NCI-H1930 (cell line): ENCODE measurements around the gene GPATCH3.
"Not testable (repeated sequence)": the region's sequence is repeated elsewhere in the genome, so short reads cannot be mapped to it uniquely, and the experiment has no call there.

Experiments used
- DNase-seq, 2 experiments: peaks; one replicate each; lab custom pipeline; 2025; lab: John Stamatoyannopoulos, UW

Gene GPATCH3

GRCh38 chr1:26863685-26864077, 36.6 kb downstream of the GPATCH3 start:
- no peak for DNase-seq

GRCh38 chr1:26862781-26863684, 37.2 kb downstream of the GPATCH3 start, which contains the start of gene SFN:
Gene SFN, plus strand, starts transcription at chr1:26863149. Its CDS starts 64 bp downstream, at chr1:26863213.
- DNase-seq: no peak

- DNase-seq: no peak
Measured at GRCh38 chr1:26861889-26862378, 38.3 kb downstream of the GPATCH3 start.

DNA sequence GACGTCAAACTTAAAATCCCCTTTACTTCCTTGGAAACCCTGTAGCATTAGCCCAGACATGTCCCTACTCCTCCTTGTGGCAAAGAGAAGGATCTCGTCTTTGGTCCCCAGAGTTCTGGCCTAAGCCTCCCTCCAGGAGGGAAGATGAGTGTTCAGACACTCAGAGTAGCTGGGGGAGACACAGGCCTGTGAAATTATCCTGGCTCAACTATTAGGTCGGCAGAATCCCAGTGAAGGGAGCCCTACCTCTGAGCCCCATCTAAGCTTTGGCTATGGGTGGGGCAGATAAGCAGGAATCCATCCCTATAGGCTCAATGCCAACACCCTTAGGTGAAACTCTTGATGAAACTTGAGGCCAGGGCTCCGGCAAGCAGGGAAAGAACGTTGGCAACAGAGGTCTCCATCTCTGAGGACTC, 39.0 kb downstream of the GPATCH3 start:
- no peak for DNase-seq

DNA sequence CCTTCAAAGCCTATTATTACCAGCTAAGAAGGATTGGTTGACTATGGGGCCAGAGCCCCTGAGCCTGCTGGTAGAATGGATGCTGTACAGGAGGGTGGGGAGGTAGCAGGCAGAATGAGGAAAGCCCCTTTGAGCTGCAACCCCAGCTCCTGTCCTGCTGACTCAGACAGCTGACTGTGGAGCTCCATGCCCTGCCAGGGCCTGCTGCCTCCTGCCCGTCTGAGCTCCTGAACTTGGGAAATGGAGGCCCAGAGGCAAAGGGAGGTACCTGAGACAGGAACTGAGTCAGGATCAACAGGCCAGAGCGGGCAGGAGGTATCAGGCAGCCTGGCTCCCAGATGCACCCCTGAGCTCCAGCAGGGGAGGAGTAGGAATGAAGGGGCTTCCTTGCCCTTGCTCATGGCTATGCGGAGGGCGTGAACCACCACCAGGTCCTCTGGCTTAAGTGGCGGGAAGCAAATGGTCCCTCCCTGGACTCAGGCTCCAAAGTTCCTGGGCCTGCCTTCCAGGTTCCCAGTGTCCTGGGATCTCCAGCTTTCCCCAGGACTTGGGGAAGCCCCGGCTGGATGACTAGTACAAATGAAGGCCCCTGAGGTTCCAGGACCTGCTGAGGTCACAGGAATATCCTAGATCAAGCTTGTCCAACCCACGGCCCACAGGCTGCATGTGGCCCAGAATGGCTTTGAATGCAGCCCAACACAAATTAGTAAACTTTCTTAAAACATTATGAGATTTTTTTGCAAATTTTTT, 41.2 kb downstream of the GPATCH3 start:
- no peak for DNase-seq

DNA sequence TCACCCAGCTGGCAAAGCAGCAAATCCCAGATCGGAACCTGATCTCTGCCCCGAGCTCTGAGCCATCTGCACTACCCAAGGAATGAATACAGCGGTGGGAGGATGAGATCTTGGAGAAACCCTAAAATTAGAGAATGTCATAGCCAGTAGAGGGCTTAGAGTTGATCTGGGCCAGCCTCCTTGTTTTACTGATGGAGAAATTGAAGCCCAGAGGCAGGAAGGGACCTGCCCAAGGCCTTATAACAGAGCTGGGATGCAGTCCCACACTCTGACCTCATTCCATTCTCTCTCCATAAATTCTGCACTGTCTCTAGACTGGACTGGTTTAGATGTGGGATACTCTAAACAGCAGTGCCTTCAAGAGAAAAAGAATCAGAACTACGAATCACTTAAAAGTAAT, 42.1 kb downstream of the GPATCH3 start:
- DNase-seq: no peak

DNA sequence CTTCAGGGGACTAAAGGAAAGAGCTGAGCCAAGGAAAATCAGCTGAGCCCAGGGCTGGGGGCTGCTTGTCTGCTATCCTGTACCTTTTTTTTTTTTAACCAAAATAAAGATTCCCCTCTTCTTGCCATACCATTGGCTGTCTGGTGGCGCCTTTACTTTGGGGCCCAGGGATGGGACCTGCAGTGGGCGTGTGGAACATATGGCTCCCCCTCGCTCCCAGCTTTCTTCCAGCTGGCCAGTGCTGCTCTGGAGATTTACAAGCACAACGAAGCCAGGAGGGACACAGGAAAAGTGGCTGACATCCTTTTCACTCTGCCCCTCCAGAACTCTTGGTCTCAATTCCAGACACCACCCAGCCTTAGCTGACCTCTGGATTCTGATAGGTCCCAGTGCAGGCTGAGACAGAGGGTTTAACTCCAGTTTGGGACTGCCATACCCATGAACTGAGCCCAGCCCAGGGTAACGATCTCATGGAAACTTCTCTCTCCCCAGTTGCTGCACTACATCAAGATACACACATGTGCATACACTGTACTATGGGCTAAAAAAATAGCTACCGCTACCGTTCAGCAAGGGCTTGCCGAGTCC, 42.7 kb downstream of the GPATCH3 start:
- DNase-seq: no peak

DNA sequence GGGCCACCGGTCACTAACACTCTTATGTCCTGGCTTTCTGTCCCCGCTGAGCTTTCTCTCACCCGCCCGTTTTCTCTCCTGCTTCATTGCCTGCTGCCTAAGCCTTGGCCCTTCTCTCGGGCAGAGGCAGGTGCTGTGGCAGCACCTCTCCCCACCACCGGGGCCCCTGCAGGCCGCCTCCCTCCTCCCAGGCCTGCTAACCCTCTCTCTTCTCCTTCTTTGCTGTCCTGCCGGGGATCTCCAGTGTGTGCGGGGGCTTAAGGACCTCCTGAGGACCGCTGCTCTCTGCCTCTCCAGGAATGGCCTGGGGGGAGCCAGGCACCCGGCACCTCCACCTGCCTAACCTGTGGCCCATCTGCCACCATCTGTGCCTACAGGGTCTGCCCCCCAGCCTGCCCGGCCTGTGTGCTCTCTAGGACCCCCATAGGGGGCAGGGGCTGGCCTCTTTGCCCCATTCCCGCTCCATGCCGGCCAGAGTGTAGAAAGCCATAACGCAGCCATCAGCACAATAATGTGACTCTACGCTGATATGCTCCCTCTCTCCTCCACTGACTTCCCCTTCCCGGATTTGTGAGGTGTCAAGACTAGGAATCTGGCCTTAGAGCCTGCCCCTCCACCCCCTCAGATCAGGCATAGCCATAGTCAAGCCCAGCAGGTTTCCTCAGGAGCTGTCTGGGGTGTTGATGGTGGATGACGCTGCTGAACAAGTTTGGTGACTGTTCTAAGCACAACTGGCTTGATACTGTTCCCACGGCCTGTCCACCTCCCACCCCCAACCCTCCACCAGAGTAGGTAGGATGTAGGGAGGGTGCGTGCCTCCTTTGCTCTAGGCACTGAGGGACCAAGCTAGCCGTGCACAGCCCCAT, 43.4 kb downstream of the GPATCH3 start:
- no peak for DNase-seq

GRCh38 chr1:26856181-26856580, 44.1 kb downstream of the GPATCH3 start:
- DNase-seq: no peak

DNA sequence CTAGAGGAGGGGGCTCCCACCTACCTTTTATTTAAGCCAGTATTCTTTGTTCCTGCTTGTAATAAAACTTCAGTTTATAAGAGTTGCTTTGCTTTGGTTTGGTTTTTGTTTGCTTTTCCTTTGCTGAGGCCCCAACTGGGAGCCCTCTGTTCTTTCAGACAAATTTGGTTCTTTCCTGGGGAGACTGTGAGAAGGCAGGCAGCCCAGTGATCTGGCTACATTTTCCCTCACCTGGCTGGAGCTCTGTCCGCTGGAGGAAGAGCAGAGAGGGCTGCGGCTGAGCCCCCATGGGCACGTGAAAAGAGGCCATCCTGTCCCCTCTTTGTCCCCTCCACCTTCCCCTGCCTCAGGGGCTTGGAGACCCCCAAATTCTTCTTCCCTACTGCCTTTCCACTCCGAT, 44.6 kb downstream of the GPATCH3 start:
- no peak for DNase-seq

- DNase-seq: no peak
Measured at GRCh38 chr1:26854906-26855305, 45.4 kb downstream of the GPATCH3 start.

DNA sequence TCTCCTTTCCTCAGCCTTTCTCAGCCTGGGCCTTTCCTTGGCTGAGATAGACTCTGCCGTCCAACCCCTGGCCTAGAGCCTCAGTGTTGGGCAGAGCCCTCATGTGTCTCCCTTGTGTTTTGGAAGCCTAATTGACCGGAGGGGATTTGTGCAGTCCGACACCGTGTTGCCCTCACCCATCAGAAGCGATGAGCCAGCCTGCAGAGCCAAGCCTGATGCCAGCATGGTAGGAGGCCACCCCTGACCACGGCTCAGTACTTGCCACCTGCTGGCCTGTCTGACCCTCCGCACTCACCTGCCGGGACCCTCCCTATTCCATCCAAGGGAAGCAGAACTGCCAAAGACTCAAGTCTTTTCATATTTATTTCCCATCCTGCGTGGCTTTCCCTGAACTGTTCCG, 46.7 kb downstream of the GPATCH3 start:
- no peak for DNase-seq

- DNase-seq: peak; percentile 29 to 46
Measured at GRCh38 chr1:26853156-26853555, 47.1 kb downstream of the GPATCH3 start.

- no peak for DNase-seq
Measured at GRCh38 chr1:26852701-26853100, 47.6 kb downstream of the GPATCH3 start.

DNA sequence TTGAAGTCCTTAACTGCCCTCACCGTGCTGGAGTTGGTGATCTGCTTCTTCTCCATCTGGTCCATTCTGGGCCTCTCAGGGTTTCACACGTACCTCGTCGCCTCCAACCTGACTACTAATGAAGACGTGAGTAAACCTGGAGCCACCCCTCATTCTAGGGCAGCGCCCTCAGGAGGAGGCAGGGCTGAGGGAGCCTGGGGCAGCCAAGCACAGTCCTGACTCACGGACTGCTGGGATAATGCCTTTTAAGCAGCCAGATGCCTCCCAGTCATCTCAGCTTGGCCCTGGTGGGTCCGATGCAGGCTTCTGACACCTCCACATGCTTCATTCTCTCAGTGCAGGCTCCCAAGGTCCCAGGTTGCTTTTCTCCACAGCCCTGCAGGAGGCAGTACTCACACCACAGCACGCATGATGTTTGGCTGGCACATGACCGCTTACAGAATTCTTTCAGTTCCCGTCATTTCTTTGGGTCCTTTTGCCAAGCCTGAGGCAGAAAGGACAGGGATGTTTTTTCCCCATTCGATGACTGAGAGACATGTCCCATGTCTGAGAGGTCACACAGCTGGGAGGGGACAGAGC, 49.1 kb downstream of the GPATCH3 start:
- DNase-seq: no peak

DNA sequence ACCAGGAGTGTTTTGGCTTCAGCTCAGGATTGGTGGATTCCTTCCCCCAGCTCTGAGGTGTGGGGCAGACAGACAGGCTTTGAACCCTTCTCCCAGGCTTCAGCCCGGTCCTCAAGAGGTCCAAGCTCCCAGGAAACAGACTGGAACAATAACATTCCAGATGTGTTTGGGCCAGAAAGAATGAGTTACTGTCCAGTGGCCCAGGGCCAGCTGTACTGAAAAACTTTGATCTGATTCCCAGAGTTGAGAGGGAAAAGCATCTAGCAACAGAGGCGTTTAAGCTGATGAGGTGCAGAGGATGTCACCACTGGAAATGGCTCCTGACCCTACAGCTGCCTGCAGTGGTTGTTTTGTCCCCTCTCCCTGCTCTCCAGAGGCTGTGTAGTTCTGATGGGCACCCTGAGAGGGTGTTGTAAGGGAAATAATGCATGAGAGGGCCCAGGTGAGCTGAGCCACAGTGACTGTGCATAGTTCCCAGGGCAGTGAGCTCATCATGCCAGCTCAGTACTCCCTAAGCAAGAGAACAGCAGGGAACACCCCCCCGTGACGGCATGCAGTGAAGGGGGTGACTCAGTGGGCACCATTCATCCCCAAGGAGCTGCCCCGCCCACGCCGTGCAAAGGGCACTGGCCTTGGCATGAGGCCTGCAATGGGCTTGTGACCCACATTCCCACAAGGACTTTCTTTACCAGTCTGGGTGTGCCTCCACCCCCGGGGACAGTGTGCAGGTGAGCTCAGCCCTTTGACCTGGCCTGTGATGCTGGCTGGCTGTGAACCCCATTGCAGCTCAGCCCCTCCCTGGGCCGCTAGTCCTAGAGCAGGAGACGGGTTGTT, 51.1 kb downstream of the GPATCH3 start:
- DNase-seq: no peak

DNA sequence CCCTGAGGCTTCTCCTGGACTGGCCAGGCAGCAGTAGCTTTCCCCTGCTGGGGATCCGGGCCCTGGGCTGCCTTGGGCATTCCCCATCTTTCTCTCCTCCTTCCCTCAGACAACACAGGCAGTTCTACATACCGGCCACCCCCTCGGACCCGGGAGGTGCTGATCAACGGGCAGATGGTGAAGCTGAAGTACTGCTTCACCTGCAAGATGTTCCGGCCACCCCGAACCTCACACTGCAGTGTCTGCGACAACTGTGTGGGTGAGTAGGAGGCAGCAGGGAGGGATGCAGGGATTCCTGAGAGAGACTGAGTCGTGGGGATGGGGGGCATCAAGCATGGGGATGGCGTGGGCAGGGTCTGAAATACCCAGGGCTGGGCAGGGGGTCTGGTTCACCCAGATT, 51.8 kb downstream of the GPATCH3 start:
- no peak for DNase-seq

DNA sequence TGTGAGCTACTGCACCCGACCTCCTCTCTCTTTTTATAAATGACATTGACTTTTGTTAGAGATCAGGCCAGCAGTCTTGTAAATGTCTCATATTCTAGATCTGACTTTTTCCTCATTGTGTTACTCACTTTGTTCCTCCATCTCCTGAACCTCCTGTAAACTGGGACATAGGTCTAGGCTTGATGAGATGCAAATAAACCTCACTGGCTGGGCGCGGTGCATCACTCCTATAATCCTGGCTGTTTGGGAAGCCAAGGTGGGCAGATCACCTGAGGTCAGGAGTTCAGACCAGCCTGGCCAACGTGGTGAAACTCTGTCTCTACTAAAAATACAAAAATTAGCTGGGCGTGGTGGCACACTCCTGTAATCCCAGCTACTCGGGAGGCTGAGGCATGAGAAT, 52.4 kb downstream of the GPATCH3 start:
- not testable (repeated sequence) for DNase-seq

DNA sequence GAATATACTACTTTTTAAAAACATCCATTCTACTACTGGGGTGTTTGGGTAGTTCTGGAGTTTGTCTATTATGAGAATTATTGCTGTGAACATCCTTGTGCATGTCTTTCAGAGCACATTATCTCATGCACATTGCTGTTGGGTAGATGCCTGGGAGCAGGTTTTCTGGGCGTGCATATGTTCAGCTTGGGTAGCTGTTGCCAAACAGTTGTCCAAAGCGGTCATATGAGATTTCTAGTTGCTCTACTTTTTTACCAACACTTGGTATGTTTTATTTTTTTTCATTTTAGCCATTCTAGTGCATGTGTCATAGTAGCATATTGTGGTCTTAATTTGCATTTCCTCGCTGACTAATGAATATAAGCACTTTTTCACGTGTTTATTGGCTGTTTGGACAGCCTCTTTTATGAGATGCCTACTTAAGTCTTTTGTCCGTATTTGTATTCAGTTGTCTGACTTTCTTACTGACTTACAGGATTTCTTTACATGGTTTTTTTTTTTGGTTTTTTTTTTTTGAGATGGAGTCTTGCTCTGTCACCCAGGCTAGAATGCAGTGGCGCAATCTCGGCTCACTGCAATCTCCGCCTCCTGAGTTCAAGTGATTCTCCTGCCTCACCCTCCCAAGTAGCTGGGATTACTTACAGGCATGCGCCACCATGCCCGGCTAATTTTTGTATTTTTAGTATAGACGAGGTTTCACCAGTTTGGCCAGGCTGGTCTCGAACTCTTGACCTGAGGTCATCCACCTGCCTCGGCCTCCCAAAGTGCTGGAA, 55.7 kb downstream of the GPATCH3 start:
- no peak for DNase-seq
